B cell (primary cell): ENCODE data around the gene CEP112. TPM values are rescaled to one million over a fixed set of nuclear protein-coding genes. Genes with fewer than 3 reads are reported as not detected.

Experiments used
- ATAC-seq: fragments of 200-7000 bp; cut with Tn5 transposase; one replicate; pipeline ENCODE4 v1.10.0; 2021; ENCODE audit warnings: low read depth, mild to moderate bottlenecking, moderate number of reproducible peaks, moderate library complexity
- CTCF ChIA-PET: fragments of 350-600 bp; sonication (Branson Sonifier 250); formaldehyde crosslinking; loops from one replicate; lab custom pipeline; 2021; ENCODE audit warnings: antibody characterized with exemption, inconsistent platforms; lab: Charles Lee
- POLR2A ChIA-PET: fragments of 350-600 bp; sonication (Branson Sonifier 250); formaldehyde crosslinking; loops from one replicate; lab custom pipeline; 2021; ENCODE audit warnings: antibody characterized with exemption; lab: Charles Lee
- DNase-seq: peaks from one replicate; pipeline ENCODE4 v3.0.0; 2013
- H2AFZ ChIP-seq: 2 replicates; pipeline ENCODE4 v1.6.1; 2012; ENCODE audit warnings: mild to moderate bottlenecking, low read depth, low read length; ENCODE audit not compliant: insufficient read depth, poor library complexity, severe bottlenecking
- H3K27ac ChIP-seq, 2 donors: 1 replicate in 1 of 2; 2 replicates in 1 of 2; pipeline ENCODE4 v1.5.1; 2012 to 2013; ENCODE audit warnings: low read length in 2 of 2, mild to moderate bottlenecking in 2 of 2, moderate library complexity in 1 of 2
- H3K27me3 ChIP-seq, 4 experiments: fragments of 200-600 bp in 1 of 4; sonication (generic) in 1 of 4; replicated peaks in 1 of 4; 1 replicate in 2 of 4; 2 replicates in 2 of 4; pipeline versions ENCODE4 v1.6.1 to v1.7.0; 2013 to 2016; ENCODE audit warnings: low read length in 3 of 4, mild to moderate bottlenecking in 2 of 4, mixed read lengths in 1 of 4, moderate library complexity in 1 of 4; ENCODE audit not compliant: insufficient read depth in 4 of 4, control insufficient read depth in 3 of 4; ENCODE audit errors: control extremely low read depth in 1 of 4
- H3K36me3 ChIP-seq, 2 experiments: replicated peaks in 1 of 2; 1 replicate in 1 of 2; 2 replicates in 1 of 2; pipeline versions ENCODE4 v1.6.1 to v1.7.1; 2013; ENCODE audit warnings: low read length in 1 of 2; ENCODE audit not compliant: insufficient read depth in 2 of 2, control insufficient read depth in 1 of 2; ENCODE audit errors: control extremely low read depth in 1 of 2, extremely low read depth in 1 of 2
- H3K4me1 ChIP-seq, 2 donors: fragments of 200-600 bp in 1 of 2; sonication (generic) in 1 of 2; 1 replicate in 1 of 2; 2 replicates in 1 of 2; pipeline versions ENCODE4 v1.5.1 to v1.6.1; 2013 to 2017; ENCODE audit warnings: low read length in 2 of 2; ENCODE audit not compliant: control insufficient read depth in 2 of 2, insufficient read depth in 2 of 2
- H3K4me2 ChIP-seq: replicated peaks from 2 replicates; pipeline ENCODE3; 2012; ENCODE audit warnings: mild to moderate bottlenecking, low read depth, low read length; ENCODE audit not compliant: poor library complexity, severe bottlenecking
- H3K4me3 ChIP-seq, 5 experiments: fragments of 200-600 bp in 1 of 5; sonication (generic) in 1 of 5; 1 replicate in 3 of 5; 2 replicates in 2 of 5; pipeline versions ENCODE4 v1.5.1 to v1.7.0; 2011 to 2016; ENCODE audit warnings: low read length in 4 of 5, mild to moderate bottlenecking in 4 of 5, low read depth in 2 of 5, control low read depth in 1 of 5, moderate library complexity in 1 of 5; ENCODE audit not compliant: insufficient read depth in 1 of 5; ENCODE audit errors: control extremely low read depth in 1 of 5, extremely low read depth in 1 of 5
- H3K79me2 ChIP-seq: fragments of 200-600 bp; sonication (generic); one replicate; pipeline ENCODE4 v1.6.0; 2016; ENCODE audit warnings: low read length; ENCODE audit not compliant: control insufficient read depth, insufficient read depth
- H3K9ac ChIP-seq: fragments of 200-600 bp; sonication (generic); 2 replicates; pipeline ENCODE4 v1.6.1; 2017; ENCODE audit warnings: mild to moderate bottlenecking, low read length, moderate library complexity
- H3K9me3 ChIP-seq, 3 donors: one replicate each; pipeline versions ENCODE4 v1.6.1 to v1.7.1; 2013; ENCODE audit warnings: low read length in 2 of 3; ENCODE audit not compliant: control insufficient read depth in 2 of 3, insufficient read depth in 1 of 3; ENCODE audit errors: control extremely low read depth in 1 of 3
- H4K20me1 ChIP-seq: 2 replicates; pipeline ENCODE4 v1.6.0; 2012; ENCODE audit warnings: mild to moderate bottlenecking, low read length; ENCODE audit not compliant: insufficient read depth, control insufficient read depth, poor library complexity, severe bottlenecking
- H3K27ac Mint-ChIP-seq: one replicate; pipeline ENCODE4 v1.8.0; 2021; ENCODE audit warnings: mixed read lengths
- H3K27me3 Mint-ChIP-seq: one replicate; pipeline ENCODE4 v1.8.0; 2021; ENCODE audit warnings: mixed read lengths
- H3K4me1 Mint-ChIP-seq: one replicate; pipeline ENCODE4 v1.8.0; 2021; ENCODE audit warnings: mixed read lengths
- H3K4me3 Mint-ChIP-seq: one replicate; pipeline ENCODE4 v1.8.0; 2021; ENCODE audit warnings: mixed read lengths
- H3K9me3 Mint-ChIP-seq: one replicate; pipeline ENCODE4 v1.8.0; 2022; ENCODE audit warnings: mixed read lengths; ENCODE audit not compliant: insufficient read depth
- CTCF ChIP-seq: fragments of 200-600 bp; IDR thresholded peaks from one replicate; pipeline ENCODE4 v1.8.0; 2022; ENCODE audit warnings: antibody characterized with exemption, mild to moderate bottlenecking
- EZH2 ChIP-seq: IDR thresholded peaks from 2 replicates; pipeline ENCODE4 v1.6.1; 2012; ENCODE audit warnings: borderline replicate concordance, low read depth, mild to moderate bottlenecking, moderate library complexity, low read length; ENCODE audit not compliant: insufficient read depth, poor library complexity, severe bottlenecking
- WGBS: methylation state at CpG from one replicate; pipeline ENCODE4 v1.1.5; 2013; ENCODE audit warnings: missing lambda C conversion rate; ENCODE audit not compliant: insufficient coverage; 5-methylcytosine and 5-hydroxymethylcytosine counted together
- intact Hi-C: fragments of 100-400 bp; cut with micrococcal nuclease; formaldehyde crosslinking; loops from one replicate; pipeline ENCODE4 v1.10.0; 2022
- polyA plus RNA-seq: library from polyadenylated mRNA; depleted of rRNA; stranded (reverse); fragments of >200 nt; gene quantifications from 2 replicates; pipeline ENCODE4 v1.2.3, GENCODE V29; 2012
- total RNA-seq, 2 donors: library from RNA; stranded (reverse); fragments of 120-200 nt in 1 of 2; gene quantifications; 1 replicate in 1 of 2; 2 replicates in 1 of 2; pipeline versions ENCODE4 v1.2.3 to v1.2.4, GENCODE V29; 2013 to 2022

The CEP112 gene
- total and polyA plus RNA-seq, 2 donors (not counting 1 experiment from before 2014, with no cell fraction given): 0.57 to 4.6 TPM

- WGBS: 97% methylated on average over 4 of the region's 5 CpGs
- H3K36me3 ChIP-seq: no peaks in the 10 kb centered on the region
- Mint-ChIP-seq H3K4me3 (no peak overlapping the region), H3K27me3 (peaks cover 51% of the 10 kb centered on the region), H3K9me3 (no peaks in the 10 kb centered on the region), H3K4me1 (no peaks in the 10 kb centered on the region), H3K27ac (no peak overlapping the region)
- H3K9ac ChIP-seq: no peak overlapping the region
- intact Hi-C loops: no loop called here
- no peak for ATAC-seq
- POLR2A ChIA-PET: no interaction called here
- no peak overlapping the region for H3K4me2 ChIP-seq
- CTCF ChIA-PET: no interaction called here
- H3K4me3 ChIP-seq: no peak overlapping the region
- no peak for DNase-seq
- peaks cover 0 to 4% (median 0%) of the 10 kb centered on the region in 3 donors for H3K9me3 ChIP-seq
- H4K20me1 ChIP-seq: no peaks in the 10 kb centered on the region
- no peaks in the 10 kb centered on the region for H3K4me1 ChIP-seq
- no peak overlapping the region for H3K27ac ChIP-seq
- peaks cover 0 to 6% (median 1%) of the 10 kb centered on the region in 4 experiments for H3K27me3 ChIP-seq
- no peak overlapping the region for H2AFZ ChIP-seq
- H3K79me2 ChIP-seq: no peaks in the 10 kb centered on the region
- no peak for TF ChIP-seq EZH2
- TF ChIP-seq CTCF: no peak
Measured at GRCh38 chr17:66214884-66215528, 23.1 kb upstream of the CEP112 start.

- ChIA-PET CTCF (no interaction called here), POLR2A (no interaction called here)
- peaks cover 0 to 6% (median 1%) of the 10 kb centered on the region in 4 experiments for H3K27me3 ChIP-seq
- no peaks in the 10 kb centered on the region for H4K20me1 ChIP-seq
- ATAC-seq: no peak
- TF ChIP-seq CTCF: no peak
- TF ChIP-seq EZH2: no peak
- H3K27ac ChIP-seq: no peak overlapping the region
- WGBS: 92% methylated on average over 7 of the region's 9 CpGs
- no peaks in the 10 kb centered on the region for H3K36me3 ChIP-seq
- H3K9ac ChIP-seq: no peak overlapping the region
- H3K4me1 ChIP-seq: no peaks in the 10 kb centered on the region
- no peaks in the 10 kb centered on the region for H3K79me2 ChIP-seq
- H2AFZ ChIP-seq: no peak overlapping the region
- H3K4me2 ChIP-seq: no peak overlapping the region
- no peak overlapping the region for H3K4me3 ChIP-seq
- intact Hi-C loops: no loop called here
- Mint-ChIP-seq H3K27ac (no peak overlapping the region), H3K9me3 (no peaks in the 10 kb centered on the region), H3K27me3 (peaks cover 35% of the 10 kb centered on the region), H3K4me1 (no peaks in the 10 kb centered on the region), H3K4me3 (no peak overlapping the region)
- no peak for DNase-seq
- no peaks in the 10 kb centered on the region for H3K9me3 ChIP-seq
Measured at GRCh38 chr17:66211047-66211810, 19.3 kb upstream of the CEP112 start.
